ENCODE measurements around the gene CGB8.
"Not testable (repeated sequence)": the region's sequence is repeated elsewhere in the genome, so short reads cannot be mapped to it uniquely, and the experiment has no call there.

The CGB8 gene

DNA sequence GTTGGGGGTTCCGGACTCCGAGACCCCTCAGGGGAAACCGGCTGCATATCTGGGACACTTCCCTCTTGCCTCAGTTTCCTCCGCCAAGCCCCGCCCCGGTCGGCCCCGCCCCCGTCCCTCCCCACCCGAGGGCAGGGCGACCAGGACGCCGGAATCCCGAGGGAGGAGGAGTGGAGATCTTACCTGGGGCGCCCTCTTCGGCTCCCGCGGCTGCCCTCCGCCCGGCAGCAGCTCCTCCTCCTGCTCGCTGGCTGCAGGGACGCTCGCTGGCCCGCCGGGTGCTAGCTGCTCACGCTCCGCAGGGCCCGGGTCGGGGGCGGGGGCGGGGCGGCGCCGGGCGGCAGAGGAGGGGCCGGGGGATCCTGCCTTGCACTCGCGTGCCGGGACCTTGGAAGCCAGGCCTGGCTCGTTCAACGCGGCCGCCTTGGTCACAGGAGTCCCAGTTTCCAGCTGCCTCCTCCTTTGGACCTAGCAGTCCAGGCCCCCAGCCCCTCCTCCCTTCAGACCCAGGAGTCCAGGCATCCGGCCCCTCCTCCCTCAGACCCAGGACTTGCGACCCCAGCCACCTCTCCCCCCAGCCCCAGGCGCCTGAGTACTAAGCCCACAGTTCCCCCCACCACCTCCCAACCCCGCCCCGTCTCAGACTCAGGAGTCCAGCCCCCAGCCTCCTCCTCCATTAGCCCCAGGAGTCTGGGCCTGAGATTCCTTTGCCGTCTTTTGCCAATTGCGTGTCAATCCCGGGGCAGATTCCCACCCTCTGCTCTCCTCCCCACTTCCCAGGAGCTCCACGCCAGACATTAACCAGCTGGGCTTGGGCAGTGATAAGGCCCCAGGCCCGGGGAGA is 16.1 kb upstream of the CGB8 start, which contains the start of gene NTF4:
Gene NTF4, minus strand, starts transcription at position 51 of the 844 bp plus-strand sequence. CDS start 2,821 bp downstream, outside the sequence.
- DNase-seq (ENCODE audit: low read depth) = no peak

DNA sequence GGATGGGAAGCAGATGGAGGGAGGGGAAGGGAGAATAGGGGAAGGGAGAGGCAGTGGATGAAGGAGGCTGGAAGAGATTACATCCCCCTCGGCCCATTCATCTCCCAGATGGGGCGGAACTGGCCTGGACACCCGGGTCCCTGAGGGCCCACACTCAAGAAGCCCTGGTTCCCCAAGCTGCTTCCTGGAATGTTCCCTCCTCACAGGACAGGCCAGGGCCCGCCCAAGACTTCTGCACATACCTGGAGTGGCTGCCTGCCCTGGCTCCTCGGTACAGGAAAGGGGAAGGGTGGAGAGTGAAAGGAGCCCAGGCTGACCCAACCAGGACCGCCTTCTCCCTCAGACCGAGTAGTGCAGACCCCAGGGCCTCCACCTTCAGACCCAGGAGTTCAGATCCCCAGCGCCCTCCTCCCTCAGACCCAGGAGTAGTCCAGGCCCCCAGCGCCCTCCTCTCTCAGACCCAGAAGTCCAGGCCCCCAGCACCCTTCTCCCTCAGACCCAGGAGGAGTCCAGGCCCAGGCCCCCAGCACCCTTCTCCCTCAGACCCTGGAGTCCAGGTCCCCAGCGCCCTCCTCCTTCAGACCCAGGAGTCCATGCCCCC is 15.2 kb upstream of the CGB8 start:
- DNase-seq (ENCODE audit: low read depth) = no peak

DNA sequence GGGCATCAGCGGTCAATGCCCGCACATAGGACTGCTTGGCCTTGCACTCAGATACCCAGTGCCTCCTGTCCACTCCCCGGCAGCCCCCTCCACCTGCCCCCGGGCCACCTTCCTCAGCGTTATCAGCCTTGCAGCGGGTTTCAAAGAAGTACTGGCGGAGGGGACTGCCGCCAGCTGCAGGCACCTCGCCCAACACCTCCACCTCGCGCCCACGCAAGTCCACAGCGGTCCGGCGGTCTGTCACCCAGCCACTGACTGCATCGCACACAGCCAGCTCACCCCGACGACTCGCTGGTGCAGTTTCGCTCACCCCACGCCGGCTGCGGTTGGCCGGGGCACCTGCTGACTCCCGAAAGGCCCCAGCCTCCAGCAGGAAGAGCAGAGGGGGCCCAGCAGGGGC is 12.5 kb upstream of the CGB8 start:
- no peak for DNase-seq (ENCODE audit: low read depth)

DNA sequence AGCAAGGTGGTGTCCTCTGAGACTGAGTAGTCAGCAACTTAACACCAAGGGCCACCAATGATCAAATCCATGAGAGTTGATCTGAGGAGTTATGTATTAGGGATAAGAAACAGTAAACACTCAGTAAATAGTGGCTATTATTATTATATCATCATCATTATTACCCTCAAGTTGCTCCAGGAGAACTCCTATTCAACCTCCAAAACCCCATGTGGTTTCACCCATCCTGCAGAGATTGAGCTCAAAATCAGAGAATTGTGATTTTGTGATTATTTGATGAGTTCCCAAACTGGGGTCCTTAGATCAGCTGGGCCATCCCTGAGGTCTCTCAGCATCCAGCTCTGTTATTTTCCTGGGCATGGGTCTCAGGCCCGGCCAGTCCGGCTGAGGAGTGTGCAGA is 12.1 kb upstream of the CGB8 start:
- DNase-seq (ENCODE audit: low read depth) = no peak

DNA sequence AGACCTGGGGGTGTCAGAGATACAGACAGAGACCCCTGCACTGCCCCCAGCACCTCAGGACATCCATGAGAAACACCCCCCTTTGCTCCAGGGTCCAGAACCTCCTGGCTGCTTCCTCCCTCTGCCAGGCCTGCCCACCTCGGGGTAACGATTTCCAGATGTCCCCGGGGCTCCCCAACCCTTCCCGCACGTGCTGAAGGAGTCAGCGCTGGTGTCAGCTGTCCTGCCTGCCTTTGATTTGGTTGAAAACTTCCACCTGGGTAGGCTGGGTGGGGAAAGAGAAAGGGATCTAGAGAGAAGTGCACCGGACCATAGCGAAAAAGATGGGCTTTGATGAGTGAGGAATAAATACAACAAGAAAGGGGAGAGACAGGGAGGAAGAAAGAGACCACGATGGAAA is 10.1 kb upstream of the CGB8 start:
- no peak for DNase-seq (ENCODE audit: low read depth)

DNA sequence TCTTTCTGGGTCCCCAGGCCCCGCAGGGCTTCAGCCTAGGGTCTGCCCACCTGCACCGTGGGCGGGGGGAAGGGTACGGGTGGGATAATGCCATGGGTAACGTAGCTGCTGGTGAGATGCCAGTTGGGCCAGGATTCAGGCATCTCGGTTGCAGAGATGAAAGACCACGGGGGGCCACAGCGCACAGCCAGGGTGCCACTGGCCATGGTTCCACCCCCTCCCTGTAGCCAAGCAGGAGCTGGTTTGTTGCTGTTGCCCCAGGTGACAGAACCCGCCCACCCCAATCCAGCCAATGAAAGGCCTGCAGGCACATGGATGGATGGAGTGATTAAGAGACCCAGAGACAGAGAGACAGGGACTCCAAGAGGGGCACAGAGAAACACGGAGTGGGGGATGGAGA is 9.7 kb upstream of the CGB8 start:
- no peak for DNase-seq (ENCODE audit: low read depth)

DNA sequence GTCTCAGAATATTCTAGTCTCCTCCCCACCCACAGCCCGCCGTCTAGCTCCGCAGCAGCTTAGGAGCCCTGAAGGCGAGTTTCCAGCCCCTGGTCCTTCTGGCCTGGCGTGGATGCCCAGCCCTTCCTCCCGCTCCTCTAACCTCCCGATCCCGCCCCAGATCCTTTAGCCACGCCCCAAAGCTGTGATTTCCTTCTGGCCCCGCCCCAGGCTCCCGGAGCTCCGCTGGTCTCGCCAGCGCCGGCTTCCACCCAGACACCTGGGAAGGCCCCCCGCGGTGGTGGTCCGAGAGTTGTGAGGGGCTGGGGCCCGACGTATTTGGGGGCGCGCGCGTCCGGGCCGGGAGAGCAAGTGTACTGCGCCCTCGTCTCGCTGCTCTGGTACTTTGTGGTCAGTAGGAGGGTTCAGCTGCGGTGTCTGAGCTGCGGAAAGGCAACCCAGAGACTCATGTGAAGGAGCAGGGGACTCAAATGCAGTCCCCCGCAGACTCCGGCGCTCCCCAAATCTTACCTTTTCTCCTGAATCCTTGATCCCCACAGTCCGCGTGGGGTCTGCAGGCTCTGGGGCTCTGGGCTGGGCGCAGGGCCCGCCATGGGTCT is 8.8 kb upstream of the CGB8 start, which contains the start of gene CGB7:
Gene CGB7, minus strand, starts transcription at position 114 of the 599 bp plus-strand sequence. CDS start 2,374 bp downstream, outside the sequence.
- DNase-seq (ENCODE audit: low read depth) = peak; percentile 26

DNA sequence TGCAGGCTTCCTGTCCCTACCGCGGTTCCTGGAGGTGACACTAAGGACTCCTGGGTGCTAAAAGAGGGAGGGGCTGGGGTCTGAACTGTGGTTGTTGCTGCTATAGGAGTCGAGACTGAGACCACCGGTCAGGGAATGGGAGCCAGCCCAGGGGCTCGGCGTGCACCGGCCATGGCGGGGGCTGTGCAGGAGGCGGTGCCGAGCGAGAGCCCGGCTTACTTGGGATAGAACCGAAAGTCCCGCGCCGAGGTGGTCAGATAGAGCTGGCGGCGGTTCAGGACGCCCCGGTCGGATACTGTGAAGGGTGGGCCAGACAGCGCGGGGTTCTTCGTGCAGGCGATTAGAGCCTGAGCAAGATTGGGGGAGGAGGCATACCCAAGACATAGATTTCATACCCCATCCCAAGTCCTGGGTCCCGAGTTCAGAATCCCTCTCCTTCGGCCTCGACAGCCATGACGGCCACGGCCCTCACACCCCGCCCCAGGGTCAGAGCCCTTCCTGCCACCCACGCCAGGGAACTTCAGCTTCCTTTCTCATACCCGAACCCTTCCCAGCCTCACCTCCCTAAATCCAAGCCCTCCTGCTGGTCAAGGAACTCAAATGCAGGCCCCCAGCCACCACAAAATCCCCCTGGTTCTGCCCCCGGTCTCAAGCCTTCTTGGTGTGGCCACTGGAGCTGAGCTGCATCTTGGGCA is 8.1 kb upstream of the CGB8 start:
- not testable (repeated sequence) for DNase-seq (ENCODE audit: low read depth)

DNA sequence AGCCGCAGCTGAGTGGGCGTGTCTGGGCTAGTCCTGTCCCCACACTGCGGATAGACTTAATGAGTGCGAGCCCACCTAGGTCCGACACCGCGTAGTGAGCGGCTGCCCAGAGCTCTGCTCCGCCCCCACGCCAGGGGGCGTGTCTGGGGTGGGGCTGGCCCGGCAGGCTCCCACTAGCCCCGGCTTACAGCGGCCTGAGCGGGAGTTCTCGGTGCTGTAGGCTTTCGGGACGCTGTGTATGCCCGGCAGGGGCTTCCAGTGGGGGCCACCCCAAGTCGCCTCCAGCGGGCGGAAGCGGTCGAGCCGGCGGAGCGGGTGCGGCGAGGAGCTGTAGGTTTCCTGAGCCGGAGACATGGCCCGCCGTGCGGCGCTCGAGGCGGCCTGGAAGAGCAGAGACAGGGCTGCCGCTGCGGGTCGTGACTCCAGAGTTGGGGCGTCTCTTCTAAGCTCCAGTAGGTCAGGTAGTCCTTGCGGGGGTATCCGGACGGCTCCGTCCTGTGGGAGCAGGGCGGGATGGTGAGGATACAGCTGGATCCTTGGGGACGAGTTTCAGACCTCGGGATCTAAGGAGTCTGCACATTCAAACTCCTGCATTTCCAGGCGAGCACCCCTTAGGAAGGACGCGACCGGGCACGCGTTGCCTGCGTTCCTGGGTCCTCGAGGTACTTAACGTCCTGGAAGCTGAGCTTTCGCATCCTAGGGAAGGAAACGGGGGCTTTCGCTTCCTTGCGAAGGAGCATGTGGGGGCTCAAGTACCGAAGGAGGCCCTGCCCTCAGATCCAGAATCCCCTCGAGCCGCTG is 7.4 kb upstream of the CGB8 start:
- DNase-seq (ENCODE audit: low read depth) = peak; percentile 27

DNA sequence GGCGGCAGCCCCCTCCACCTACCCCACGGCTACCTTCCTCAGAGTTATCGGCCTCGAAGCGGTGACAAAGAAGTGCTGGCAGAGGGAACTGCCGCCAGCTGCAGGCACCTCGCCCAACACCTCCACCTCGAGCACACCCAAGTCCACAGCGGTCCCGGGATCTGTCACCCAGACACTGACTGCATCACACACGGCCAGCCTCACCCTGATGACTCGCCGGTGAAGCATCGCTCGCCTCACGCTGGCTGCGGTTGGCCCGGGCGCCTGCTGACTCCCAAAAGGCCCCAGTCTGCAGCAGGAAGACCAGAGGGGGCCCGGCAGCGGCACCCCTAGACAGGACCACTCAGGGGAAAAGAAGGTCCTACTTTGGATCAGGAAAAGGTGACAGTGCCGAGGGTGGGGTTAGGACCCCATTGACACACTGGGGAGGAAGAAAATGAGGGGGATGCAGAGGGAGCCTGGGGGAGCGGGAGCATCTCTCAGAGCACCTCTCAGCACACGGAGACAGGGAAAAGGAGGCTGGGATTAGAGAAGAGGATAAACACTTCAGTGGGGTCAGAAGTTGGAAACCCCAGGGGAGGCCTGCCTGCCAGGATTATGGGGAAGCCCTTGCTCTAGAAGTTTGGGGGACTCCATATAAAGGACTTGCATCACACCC is 1.6 kb upstream of the CGB8 start:
- not testable (repeated sequence) for DNase-seq (ENCODE audit: low read depth)

DNA sequence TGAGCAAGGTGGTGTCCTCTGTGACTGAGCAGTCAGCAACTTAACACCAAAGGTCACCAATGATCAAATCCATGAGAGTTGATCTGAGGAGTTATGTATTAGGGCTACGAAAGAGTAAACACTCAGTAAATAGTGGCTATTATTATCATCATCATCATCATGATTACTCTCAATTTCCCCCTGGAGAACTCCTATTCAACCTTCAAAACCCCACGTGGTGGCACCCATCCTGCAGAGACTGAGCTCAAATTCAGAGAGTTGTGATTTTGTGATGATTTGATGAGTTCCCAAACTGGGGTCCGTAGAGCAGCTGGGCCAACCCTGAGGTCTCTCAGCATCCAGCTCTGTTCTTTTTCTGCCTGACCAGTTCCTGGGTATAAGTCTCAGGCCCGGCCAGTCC is 923 bp upstream of the CGB8 start:
- DNase-seq (ENCODE audit: low read depth) = not testable (repeated sequence)

DNA sequence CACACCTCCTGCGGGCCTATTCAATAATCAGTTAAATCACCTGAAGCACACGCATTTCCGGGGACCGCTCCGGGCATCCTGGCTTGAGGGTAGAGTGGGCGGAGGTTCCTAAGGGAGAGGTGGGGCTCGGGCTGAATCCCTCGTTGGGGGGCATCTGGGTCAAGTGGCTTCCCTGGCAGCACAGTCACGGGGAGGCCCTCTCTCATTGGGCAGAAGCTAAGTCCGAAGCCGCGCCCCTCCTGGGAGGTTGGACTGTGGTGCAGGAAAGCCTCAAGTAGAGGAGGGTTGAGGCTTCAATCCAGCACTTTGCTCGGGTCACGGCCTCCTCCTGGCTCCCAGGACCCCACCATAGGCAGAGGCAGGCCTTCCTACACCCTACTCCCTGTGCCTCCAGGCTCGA is 5.4 kb downstream of the CGB8 start, which contains the start of gene CGB5:
Gene CGB5, plus strand, starts transcription at position 301 of the 400 bp plus-strand sequence. CDS start 362 bp downstream, outside the sequence.
- DNase-seq (ENCODE audit: low read depth) = not testable (repeated sequence)

DNA sequence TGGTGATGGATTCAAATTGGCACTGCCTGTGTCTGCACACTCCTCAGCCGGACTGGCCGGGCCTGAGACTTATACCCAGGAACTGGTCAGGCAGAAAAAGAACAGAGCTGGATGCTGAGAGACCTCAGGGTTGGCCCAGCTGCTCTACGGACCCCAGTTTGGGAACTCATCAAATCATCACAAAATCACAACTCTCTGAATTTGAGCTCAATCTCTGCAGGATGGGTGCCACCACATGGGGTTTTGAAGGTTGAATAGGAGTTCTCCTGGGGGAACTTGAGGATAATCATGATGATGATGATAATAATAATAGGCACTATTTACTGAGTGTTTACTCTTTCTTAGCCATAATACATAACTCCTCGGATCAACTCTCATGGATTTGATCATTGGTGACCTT is 6.2 kb downstream of the CGB8 start:
- DNase-seq (ENCODE audit: low read depth) = not testable (repeated sequence)

DNA sequence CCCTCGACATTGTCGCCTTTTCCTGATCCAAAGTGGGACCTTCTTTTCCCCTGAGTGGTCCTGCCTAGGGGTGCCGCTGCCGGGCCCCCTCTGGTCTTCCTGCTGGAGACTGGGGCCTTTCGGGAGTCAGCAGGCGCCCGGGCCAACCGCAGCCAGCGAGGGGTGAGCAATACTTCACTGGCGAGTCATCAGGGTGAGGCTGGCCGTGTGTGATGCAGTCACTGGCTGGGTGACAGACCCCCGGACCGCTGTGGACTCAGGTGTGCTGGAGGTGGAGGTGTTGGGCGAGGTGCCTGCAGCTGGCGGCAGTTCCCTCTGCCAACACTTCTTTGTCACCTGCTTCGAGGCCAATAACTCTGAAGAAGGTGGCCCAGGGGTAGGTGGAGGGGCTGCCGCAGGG is 6.7 kb downstream of the CGB8 start:
- DNase-seq (ENCODE audit: low read depth) = no peak

DNA sequence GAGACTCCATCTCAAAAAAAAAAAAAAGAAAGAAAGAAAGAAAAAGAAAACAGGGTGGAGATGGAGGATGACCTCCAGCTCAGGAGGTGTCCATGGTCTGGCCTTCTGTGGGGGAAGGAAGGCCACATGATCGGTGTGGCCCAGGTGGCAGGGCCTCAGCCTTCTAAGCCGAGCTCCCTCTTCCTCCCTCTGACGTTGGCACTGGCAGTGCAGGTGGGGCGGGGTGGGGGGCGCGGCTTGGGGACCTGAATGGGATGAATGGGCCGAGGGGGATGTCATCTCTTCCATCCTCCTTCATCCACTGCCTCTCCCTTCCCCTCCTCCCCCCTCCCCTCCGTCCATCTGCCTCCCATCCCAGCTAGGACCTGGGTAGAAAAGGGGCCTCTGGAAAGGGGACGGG is 9.2 kb downstream of the CGB8 start:
- DNase-seq (ENCODE audit: low read depth) = not testable (repeated sequence)

DNA sequence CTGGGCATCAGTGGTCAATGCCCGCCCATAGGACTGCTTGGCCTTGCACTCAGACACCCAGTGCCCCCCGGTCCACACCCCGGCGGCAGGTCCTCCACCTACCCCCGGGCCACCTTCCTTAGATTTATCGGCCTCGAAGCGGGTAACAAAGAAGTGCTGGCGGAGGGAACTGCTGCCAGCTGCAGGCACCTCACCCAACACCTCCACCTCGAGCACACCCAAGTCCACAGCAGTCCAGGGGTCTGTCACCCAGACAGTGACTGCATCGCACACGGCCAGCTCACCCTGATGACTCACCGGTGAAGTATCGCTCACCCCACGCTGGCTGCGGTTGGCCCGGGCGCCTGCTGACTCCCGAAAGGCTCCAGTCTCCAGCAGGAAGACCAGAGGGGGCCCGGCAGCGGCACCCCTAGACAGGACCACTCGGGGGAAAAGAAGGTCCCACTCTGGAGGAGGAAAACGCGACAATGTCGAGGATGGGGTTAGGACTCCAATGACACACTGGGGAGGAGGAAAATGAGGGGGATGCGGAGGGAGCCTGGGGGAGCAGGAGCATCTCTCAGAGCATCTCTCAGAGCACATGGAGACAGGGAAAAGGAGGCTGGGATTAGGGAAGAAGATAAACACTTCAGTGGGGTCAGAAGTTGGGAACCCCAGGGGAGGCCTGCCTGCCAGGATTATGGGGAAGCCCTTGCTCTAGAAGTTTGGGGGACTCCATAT is 10.2 kb downstream of the CGB8 start:
- DNase-seq (ENCODE audit: low read depth) = not testable (repeated sequence)

DNA sequence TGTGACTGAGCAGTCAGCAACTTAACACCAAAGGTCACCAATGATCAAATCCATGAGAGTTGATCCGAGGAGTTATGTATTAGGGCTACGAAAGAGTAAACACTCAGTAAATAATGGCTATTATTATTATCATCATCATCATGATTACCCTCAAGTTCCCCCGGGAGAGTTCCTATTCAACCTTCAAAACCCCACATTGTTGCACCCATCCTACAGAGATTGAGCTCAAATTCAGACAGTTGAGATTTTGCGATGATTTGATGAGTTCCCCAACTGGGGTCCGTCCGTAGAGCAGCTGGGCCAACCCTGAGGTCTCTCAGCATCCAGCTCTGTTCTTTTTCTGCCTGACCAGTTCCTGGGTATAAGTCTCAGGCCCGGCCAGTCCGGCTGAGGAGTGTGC is 10.8 kb downstream of the CGB8 start:
- not testable (repeated sequence) for DNase-seq (ENCODE audit: low read depth)

DNA sequence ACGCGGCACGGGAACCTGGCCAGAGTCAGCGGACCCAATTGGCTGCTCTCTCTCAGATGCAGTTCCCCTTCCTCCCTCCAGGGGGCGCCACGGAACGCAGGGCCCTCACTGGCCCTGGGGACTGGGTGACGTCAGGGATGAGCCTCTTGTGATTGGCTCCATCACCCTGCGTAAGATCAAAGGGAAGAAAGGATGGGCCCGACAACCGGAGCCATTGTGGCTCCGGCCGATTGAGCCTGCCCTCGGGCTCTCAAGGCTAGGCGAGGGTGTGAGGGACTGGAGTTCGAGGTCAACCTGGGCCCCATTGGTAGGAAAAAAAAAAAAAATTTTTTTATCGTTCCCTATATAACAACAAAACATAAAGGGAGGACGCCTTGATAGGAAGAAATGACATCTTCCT is 12.1 kb downstream of the CGB8 start, which contains the start of gene CGB1:
Gene CGB1, minus strand, starts transcription at position 81 of the 400 bp plus-strand sequence. CDS start 184 bp downstream, outside the sequence.
- DNase-seq (ENCODE audit: low read depth) = peak; percentile 28

DNA sequence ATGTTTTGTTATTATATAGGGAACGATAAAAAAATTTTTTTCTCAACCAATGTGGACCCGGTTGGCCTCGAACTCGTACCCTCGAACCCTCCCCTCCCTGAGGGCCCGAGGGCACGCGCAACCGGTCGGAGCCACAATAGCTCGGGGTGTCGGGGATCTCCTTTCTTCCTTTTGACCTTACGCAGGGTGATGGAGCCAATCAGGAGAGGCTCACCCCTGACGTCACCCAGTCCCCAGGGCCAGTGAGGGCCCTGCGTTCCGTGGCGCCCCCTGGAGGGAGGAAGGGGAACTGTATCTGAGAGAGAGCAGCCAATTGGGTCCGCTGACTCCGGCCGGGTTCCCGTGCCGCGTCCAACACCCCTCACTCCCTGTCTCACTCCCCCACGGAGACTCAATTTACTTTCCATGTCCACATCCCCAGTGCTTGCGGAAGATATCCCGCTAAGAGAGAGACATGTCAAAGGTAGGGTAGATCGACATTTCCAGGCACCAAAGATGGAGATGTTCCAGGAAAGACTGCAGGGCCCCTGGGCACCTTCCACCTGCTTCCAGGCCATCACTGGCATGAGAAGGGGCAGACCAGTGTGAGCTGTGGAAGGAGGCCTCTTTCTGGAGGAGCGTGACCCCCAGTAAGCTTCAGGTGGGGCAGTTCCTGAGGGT is 17.1 kb downstream of the CGB8 start, which contains the start of gene CGB2:
Gene CGB2, plus strand, starts transcription at position 249 of the 660 bp plus-strand sequence. Its CDS starts 206 bp downstream, at position 455.
- DNase-seq (ENCODE audit: low read depth) = peak; percentile 55

All from activated T-cell treated with anti-CD3 and anti-CD28 coated beads for 24 hours (primary cell).